HepG2 (cell line): ENCODE results near the gene HSPB6. TPM values are rescaled to one million over a fixed set of nuclear protein-coding genes. Genes with fewer than 3 reads are reported as not detected.

Experiments used
- ARNT ChIP-seq: fragments of 450-650 bp; IDR thresholded peaks from 2 replicates; pipeline ENCODE4 v1.6.1; 2017
- ARNTL ChIP-seq: sonication (generic); formaldehyde crosslinking; IDR thresholded peaks from 2 replicates; pipeline ENCODE4 v1.4.0; 2020; ENCODE audit warnings: mild to moderate bottlenecking, missing genetic modification reagents
- EED ChIP-seq: sonication (generic); formaldehyde crosslinking; IDR thresholded peaks from 2 replicates; pipeline ENCODE4 v1.5.0; 2020; ENCODE audit warnings: mild to moderate bottlenecking, missing genetic modification reagents
- HMG20A ChIP-seq: IDR thresholded peaks from 2 replicates; pipeline ENCODE4 v1.6.1; 2016; ENCODE audit warnings: borderline replicate concordance
- HNF4A ChIP-seq: sonication (generic); formaldehyde crosslinking; IDR thresholded peaks from 2 replicates; pipeline ENCODE4 v1.4.0; 2020; ENCODE audit warnings: missing genetic modification reagents
- HOMEZ ChIP-seq: IDR thresholded peaks from 2 replicates; pipeline ENCODE4 v1.6.1; 2016; ENCODE audit warnings: low read depth
- KLF15 ChIP-seq: sonication (generic); formaldehyde crosslinking; IDR thresholded peaks from 2 replicates; pipeline ENCODE4 v1.8.1; 2023; ENCODE audit warnings: borderline replicate concordance, mild to moderate bottlenecking, inconsistent platforms, missing genetic modification reagents, mixed read lengths
- MATR3 ChIP-seq: sonication (generic); formaldehyde crosslinking; IDR thresholded peaks from 2 replicates; pipeline ENCODE4 v1.4.0; 2020; ENCODE audit warnings: missing genetic modification reagents
- MED8 ChIP-seq: sonication (generic); formaldehyde crosslinking; IDR thresholded peaks from 2 replicates; pipeline ENCODE4 v1.8.1; 2023; ENCODE audit warnings: mild to moderate bottlenecking, missing genetic modification reagents; ENCODE audit not compliant: insufficient replicate concordance
- NR0B2 ChIP-seq: sonication (generic); formaldehyde crosslinking; IDR thresholded peaks from 2 replicates; pipeline ENCODE4 v1.4.0; 2020; ENCODE audit warnings: mild to moderate bottlenecking, missing genetic modification reagents
- RFX1 ChIP-seq: fragments of 450-650 bp; IDR thresholded peaks from 2 replicates; pipeline ENCODE4 v1.6.1; 2017
- SMAD3 ChIP-seq: sonication (generic); formaldehyde crosslinking; IDR thresholded peaks from 2 replicates; pipeline ENCODE4 v1.4.0; 2020; ENCODE audit warnings: missing genetic modification reagents
- TBX3 ChIP-seq: fragments of 450-650 bp; IDR thresholded peaks from 2 replicates; pipeline ENCODE4 v1.6.1; 2017; ENCODE audit warnings: antibody characterized with exemption, mild to moderate bottlenecking, inconsistent platforms, borderline replicate concordance
- TFDP1 ChIP-seq: IDR thresholded peaks from 2 replicates; pipeline ENCODE4 v1.6.1; 2016; ENCODE audit warnings: missing compliant biosample characterization, missing genetic modification reagents, borderline replicate concordance
- ZFY ChIP-seq: sonication (generic); formaldehyde crosslinking; IDR thresholded peaks from 2 replicates; pipeline ENCODE4 v1.4.0; 2020; ENCODE audit warnings: missing genetic modification reagents
- ZFYVE20 ChIP-seq: sonication (generic); formaldehyde crosslinking; IDR thresholded peaks from 2 replicates; pipeline ENCODE4 v1.8.0; 2023; ENCODE audit warnings: low read depth, mild to moderate bottlenecking, moderate library complexity, missing genetic modification reagents, borderline replicate concordance
- ZNF12 ChIP-seq: sonication (generic); formaldehyde crosslinking; IDR thresholded peaks from 2 replicates; pipeline ENCODE4 v1.5.0; 2020; ENCODE audit warnings: missing genetic modification reagents
- ZNF124 ChIP-seq: sonication (generic); formaldehyde crosslinking; IDR thresholded peaks from 2 replicates; pipeline ENCODE4 v1.4.0; 2020; ENCODE audit warnings: missing genetic modification reagents
- ZNF264 ChIP-seq: sonication (generic); formaldehyde crosslinking; IDR thresholded peaks from 2 replicates; pipeline ENCODE4 v1.4.0; 2020; ENCODE audit warnings: missing genetic modification reagents
- ZNF362 ChIP-seq: sonication (generic); formaldehyde crosslinking; IDR thresholded peaks from 2 replicates; pipeline ENCODE4 v1.4.0; 2020; ENCODE audit warnings: missing genetic modification reagents, mild to moderate bottlenecking, borderline replicate concordance
- ZNF460 ChIP-seq: sonication (generic); formaldehyde crosslinking; IDR thresholded peaks from 2 replicates; pipeline ENCODE4 v1.5.1; 2020; ENCODE audit warnings: missing genetic modification reagents, mild to moderate bottlenecking, borderline replicate concordance
- ZNF530 ChIP-seq: sonication (generic); formaldehyde crosslinking; IDR thresholded peaks from 2 replicates; pipeline ENCODE4 v1.5.0; 2020; ENCODE audit warnings: low read depth, mild to moderate bottlenecking, missing genetic modification reagents
- ZNF557 ChIP-seq: sonication (generic); formaldehyde crosslinking; IDR thresholded peaks from 2 replicates; pipeline ENCODE4 v1.4.0; 2020; ENCODE audit warnings: missing genetic modification reagents
- ZNF563 ChIP-seq: sonication (generic); formaldehyde crosslinking; IDR thresholded peaks from 2 replicates; pipeline ENCODE4 v1.8.0; 2022; ENCODE audit warnings: mild to moderate bottlenecking, moderate library complexity, missing genetic modification reagents
- ZNF615 ChIP-seq: sonication (generic); formaldehyde crosslinking; IDR thresholded peaks from 2 replicates; pipeline ENCODE4 v1.5.0; 2020; ENCODE audit warnings: mild to moderate bottlenecking, missing genetic modification reagents, borderline replicate concordance
- ZNF616 ChIP-seq: sonication (generic); formaldehyde crosslinking; IDR thresholded peaks from 2 replicates; pipeline ENCODE4 v1.5.0; 2020; ENCODE audit warnings: low read depth, mild to moderate bottlenecking, missing genetic modification reagents
- polyA plus RNA-seq, 8 experiments: library from polyadenylated mRNA; depleted of rRNA in 3 of 8; stranded (reverse) in 7 of 8; unstranded in 1 of 8; fragments of >200 nt; fragmentation: Illumina TruSeq in 4 of 8; extraction: Trizol in 4 of 8; gene quantifications; 2 replicates each; pipeline versions ENCODE4 v1.2.1 to v1.2.3, GENCODE V29; 2011 to 2016; ENCODE audit warnings: low read depth in 4 of 8, missing spikeins in 1 of 8, mixed read lengths in 1 of 8; ENCODE audit not compliant: insufficient read depth in 1 of 8
- total RNA-seq, 5 experiments: library from RNA; depleted of rRNA; stranded (reverse); fragments of >200 nt; fragmentation: Illumina TruSeq; extraction: Trizol; gene quantifications; 2 replicates each; pipeline ENCODE4 v1.2.3, GENCODE V29; 2016; ENCODE audit warnings: low read depth in 1 of 5
- TF ChIP-seq, protein P1 (sequence below): IDR thresholded peaks from 2 replicates; pipeline ENCODE4 v1.6.1; 2016; ENCODE audit warnings: mild to moderate bottlenecking, missing biosample characterization, missing genetic modification reagents

Gene HSPB6
- total and polyA plus RNA-seq, 2 of the 13 experiments (the other 11 are each of a cell fraction or from before 2014, with no cell fraction given): 0.18 TPM; not detected in 1

DNA sequence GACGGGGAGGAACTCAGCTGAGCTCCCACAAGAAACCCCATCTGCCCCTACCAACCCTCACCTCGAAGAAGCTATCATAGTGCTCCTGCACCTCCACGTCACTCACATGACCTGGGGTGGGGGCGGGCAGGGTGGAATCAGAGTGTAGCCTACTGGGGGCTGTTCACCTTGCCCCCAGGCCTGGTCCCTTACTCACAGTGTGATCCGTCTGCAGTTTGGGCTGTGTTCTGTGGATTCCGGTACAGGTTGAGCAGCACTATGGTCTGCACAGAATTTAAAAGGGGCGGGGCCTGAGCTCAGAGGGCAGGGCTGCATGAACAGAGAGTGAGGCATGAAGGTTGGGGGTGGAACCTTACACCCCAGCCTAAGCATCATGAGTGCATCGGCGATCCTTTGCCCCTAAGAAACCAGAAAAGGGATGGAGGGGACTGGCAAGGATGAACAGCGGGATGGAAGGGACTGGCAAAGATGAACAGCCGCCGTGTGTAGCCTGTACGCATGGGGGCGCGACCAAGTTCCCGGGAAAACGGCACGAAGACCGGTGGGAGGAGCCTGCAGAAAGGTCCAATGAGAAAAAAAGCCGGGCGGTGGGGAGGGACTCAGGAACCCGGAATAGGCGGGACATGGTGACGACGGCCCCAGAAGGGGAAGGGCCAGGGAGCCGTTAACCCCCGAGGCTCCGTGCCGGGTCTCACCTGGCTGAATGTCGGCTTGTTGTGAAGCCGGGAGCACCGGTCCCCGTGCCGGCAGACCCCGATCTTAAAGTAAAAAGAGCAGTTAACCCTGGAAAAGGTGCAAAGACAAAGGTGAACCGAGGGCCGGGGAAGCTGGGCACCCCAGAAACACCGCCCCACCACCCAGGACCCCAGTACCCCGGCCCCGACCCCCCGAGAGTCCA is 12.2 kb downstream of the HSPB6 start (continued):
- no peak for TF ChIP-seq HOMEZ (CRISPR knock-in tag)
- TF ChIP-seq RFX1: no peak
- TF ChIP-seq ZNF12 (CRISPR knock-in tag): no peak
- TF ChIP-seq ARNT: no peak
- TF ChIP-seq ZNF557 (CRISPR knock-in tag): no peak
- no peak for TF ChIP-seq ZNF264 (CRISPR knock-in tag)
- TF ChIP-seq ZFY (CRISPR knock-in tag): peak; percentile 1; the same call in 1 of the 2 replicates
- no peak for TF ChIP-seq ZNF362
- TF ChIP-seq ARNTL: no peak
- no peak for TF ChIP-seq ZNF124 (CRISPR knock-in tag)
- no peak for TF ChIP-seq ZNF530 (CRISPR knock-in tag)
- TF ChIP-seq ZFYVE20: no peak
- TF ChIP-seq, protein P1, sequence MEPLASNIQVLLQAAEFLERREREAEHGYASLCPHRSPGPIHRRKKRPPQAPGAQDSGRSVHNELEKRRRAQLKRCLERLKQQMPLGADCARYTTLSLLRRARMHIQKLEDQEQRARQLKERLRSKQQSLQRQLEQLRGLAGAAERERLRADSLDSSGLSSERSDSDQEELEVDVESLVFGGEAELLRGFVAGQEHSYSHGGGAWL (CRISPR knock-in tag): no peak
- TF ChIP-seq NR0B2 (CRISPR knock-in tag): peak; percentile 33; the same call in 1 of the 2 replicates
- TF ChIP-seq EED (CRISPR knock-in tag): no peak
- TF ChIP-seq TBX3: no peak
- TF ChIP-seq ZNF615 (CRISPR knock-in tag): no peak
- no peak for TF ChIP-seq HNF4A (CRISPR knock-in tag)
- no peak for TF ChIP-seq SMAD3 (CRISPR knock-in tag)
- TF ChIP-seq ZNF460 (CRISPR knock-in tag): no peak
- TF ChIP-seq TFDP1 (CRISPR knock-in tag): peak; percentile 53; the same call in 1 of the 2 replicates
- no peak for TF ChIP-seq MED8 (CRISPR knock-in tag)
- no peak for TF ChIP-seq KLF15 (CRISPR knock-in tag)
- TF ChIP-seq HMG20A: no peak
- no peak for TF ChIP-seq ZNF563
- no peak for TF ChIP-seq ZNF616
- no peak for TF ChIP-seq MATR3
